ENCODE measurements around the gene HIGD1C. TPM values are rescaled to one million over a fixed set of nuclear protein-coding genes. Genes with fewer than 3 reads are reported as not detected.

HIGD1C gene
- total and polyA plus RNA-seq, 2 of the 8 experiments (the other 6 are each of a cell fraction or from before 2014, with no cell fraction given), result not detected

DNA sequence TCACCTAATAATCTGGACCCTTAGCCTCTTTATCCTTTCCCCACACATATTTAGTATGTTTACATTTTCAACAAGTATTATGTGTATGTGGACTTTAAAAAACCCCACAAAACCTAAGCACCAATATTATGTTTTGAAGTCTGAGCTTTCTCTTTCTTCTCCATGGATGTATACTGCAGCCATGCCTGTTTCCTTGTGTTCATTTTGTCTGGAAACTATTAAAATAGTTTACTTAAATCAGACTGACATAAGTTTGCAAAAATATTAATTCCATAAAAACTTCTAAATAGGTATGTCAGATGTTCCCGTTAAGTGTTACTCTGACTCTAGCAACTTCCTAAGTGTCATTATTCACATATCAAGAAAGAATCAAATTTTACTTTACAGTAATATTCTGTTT is 2.9 kb downstream of the HIGD1C start (continued):
- TF ChIP-seq, protein P1, sequence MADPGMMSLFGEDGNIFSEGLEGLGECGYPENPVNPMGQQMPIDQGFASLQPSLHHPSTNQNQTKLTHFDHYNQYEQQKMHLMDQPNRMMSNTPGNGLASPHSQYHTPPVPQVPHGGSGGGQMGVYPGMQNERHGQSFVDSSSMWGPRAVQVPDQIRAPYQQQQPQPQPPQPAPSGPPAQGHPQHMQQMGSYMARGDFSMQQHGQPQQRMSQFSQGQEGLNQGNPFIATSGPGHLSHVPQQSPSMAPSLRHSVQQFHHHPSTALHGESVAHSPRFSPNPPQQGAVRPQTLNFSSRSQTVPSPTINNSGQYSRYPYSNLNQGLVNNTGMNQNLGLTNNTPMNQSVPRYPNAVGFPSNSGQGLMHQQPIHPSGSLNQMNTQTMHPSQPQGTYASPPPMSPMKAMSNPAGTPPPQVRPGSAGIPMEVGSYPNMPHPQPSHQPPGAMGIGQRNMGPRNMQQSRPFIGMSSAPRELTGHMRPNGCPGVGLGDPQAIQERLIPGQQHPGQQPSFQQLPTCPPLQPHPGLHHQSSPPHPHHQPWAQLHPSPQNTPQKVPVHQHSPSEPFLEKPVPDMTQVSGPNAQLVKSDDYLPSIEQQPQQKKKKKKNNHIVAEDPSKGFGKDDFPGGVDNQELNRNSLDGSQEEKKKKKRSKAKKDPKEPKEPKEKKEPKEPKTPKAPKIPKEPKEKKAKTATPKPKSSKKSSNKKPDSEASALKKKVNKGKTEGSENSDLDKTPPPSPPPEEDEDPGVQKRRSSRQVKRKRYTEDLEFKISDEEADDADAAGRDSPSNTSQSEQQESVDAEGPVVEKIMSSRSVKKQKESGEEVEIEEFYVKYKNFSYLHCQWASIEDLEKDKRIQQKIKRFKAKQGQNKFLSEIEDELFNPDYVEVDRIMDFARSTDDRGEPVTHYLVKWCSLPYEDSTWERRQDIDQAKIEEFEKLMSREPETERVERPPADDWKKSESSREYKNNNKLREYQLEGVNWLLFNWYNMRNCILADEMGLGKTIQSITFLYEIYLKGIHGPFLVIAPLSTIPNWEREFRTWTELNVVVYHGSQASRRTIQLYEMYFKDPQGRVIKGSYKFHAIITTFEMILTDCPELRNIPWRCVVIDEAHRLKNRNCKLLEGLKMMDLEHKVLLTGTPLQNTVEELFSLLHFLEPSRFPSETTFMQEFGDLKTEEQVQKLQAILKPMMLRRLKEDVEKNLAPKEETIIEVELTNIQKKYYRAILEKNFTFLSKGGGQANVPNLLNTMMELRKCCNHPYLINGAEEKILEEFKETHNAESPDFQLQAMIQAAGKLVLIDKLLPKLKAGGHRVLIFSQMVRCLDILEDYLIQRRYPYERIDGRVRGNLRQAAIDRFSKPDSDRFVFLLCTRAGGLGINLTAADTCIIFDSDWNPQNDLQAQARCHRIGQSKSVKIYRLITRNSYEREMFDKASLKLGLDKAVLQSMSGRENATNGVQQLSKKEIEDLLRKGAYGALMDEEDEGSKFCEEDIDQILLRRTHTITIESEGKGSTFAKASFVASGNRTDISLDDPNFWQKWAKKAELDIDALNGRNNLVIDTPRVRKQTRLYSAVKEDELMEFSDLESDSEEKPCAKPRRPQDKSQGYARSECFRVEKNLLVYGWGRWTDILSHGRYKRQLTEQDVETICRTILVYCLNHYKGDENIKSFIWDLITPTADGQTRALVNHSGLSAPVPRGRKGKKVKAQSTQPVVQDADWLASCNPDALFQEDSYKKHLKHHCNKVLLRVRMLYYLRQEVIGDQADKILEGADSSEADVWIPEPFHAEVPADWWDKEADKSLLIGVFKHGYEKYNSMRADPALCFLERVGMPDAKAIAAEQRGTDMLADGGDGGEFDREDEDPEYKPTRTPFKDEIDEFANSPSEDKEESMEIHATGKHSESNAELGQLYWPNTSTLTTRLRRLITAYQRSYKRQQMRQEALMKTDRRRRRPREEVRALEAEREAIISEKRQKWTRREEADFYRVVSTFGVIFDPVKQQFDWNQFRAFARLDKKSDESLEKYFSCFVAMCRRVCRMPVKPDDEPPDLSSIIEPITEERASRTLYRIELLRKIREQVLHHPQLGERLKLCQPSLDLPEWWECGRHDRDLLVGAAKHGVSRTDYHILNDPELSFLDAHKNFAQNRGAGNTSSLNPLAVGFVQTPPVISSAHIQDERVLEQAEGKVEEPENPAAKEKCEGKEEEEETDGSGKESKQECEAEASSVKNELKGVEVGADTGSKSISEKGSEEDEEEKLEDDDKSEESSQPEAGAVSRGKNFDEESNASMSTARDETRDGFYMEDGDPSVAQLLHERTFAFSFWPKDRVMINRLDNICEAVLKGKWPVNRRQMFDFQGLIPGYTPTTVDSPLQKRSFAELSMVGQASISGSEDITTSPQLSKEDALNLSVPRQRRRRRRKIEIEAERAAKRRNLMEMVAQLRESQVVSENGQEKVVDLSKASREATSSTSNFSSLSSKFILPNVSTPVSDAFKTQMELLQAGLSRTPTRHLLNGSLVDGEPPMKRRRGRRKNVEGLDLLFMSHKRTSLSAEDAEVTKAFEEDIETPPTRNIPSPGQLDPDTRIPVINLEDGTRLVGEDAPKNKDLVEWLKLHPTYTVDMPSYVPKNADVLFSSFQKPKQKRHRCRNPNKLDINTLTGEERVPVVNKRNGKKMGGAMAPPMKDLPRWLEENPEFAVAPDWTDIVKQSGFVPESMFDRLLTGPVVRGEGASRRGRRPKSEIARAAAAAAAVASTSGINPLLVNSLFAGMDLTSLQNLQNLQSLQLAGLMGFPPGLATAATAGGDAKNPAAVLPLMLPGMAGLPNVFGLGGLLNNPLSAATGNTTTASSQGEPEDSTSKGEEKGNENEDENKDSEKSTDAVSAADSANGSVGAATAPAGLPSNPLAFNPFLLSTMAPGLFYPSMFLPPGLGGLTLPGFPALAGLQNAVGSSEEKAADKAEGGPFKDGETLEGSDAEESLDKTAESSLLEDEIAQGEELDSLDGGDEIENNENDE (IDR thresholded peaks at IDR 0.05; ENCODE audit: insufficient replicate concordance, low read length), result no peak
- TF ChIP-seq HDAC6 (IDR thresholded peaks at IDR 0.05; ENCODE audit: low read depth, low read length) (no peak), SP4 (IDR thresholded peaks at IDR 0.05; ENCODE audit: low read length) (no peak), TEAD4 (IDR thresholded peaks at IDR 0.05; ENCODE audit: low read depth, low read length) (no peak), CBX5 (IDR thresholded peaks at IDR 0.05; ENCODE audit: low read depth, low read length) (no peak)
- TF ChIP-seq, protein P2, sequence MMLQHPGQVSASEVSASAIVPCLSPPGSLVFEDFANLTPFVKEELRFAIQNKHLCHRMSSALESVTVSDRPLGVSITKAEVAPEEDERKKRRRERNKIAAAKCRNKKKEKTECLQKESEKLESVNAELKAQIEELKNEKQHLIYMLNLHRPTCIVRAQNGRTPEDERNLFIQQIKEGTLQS (IDR thresholded peaks at IDR 0.05; ENCODE audit: insufficient read depth, low read depth, low read length), result no peak

All from H1 (cell line).